ENCODE data around the gene DNAJC22.

DNA sequence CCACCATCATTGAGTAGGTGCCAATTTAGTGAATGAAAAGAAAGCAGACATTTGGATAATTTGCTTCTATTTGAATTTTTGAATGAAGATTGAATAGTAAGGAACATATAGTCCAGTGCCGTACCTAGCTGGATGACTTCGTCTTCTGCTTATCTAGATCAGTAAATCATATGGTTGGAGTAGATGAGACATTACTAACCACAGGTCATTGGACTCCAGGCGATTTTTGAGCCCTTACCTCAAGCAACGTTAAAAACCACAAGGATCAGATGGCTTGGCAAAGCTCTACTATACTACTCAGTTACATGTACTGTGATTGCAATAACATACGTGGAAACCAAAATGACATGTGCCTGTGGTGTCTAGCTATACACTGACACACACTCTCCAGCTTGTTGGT is 18.9 kb downstream of the DNAJC22 start:
- TF ChIP-seq, protein P1, sequence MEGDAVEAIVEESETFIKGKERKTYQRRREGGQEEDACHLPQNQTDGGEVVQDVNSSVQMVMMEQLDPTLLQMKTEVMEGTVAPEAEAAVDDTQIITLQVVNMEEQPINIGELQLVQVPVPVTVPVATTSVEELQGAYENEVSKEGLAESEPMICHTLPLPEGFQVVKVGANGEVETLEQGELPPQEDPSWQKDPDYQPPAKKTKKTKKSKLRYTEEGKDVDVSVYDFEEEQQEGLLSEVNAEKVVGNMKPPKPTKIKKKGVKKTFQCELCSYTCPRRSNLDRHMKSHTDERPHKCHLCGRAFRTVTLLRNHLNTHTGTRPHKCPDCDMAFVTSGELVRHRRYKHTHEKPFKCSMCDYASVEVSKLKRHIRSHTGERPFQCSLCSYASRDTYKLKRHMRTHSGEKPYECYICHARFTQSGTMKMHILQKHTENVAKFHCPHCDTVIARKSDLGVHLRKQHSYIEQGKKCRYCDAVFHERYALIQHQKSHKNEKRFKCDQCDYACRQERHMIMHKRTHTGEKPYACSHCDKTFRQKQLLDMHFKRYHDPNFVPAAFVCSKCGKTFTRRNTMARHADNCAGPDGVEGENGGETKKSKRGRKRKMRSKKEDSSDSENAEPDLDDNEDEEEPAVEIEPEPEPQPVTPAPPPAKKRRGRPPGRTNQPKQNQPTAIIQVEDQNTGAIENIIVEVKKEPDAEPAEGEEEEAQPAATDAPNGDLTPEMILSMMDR (IDR thresholded peaks at IDR 0.05), result no peak
- TF ChIP-seq POLR2A (IDR thresholded peaks at IDR 0.05), result no peak
